Mammary microvascular endothelial cell (primary cell): ENCODE data around the gene NPIPA5. TPM values are rescaled to one million over a fixed set of nuclear protein-coding genes. Genes with fewer than 3 reads are reported as not detected.

Experiments used
- total RNA-seq: library from RNA; depleted of rRNA; stranded (reverse); fragments of >200 nt; gene quantifications from 2 replicates; pipeline ENCODE4 v1.2.3, GENCODE V29; 2015

NPIPA5 gene
- 3.1 and 5.1 TPM in 2 replicates for total RNA-seq

DNA sequence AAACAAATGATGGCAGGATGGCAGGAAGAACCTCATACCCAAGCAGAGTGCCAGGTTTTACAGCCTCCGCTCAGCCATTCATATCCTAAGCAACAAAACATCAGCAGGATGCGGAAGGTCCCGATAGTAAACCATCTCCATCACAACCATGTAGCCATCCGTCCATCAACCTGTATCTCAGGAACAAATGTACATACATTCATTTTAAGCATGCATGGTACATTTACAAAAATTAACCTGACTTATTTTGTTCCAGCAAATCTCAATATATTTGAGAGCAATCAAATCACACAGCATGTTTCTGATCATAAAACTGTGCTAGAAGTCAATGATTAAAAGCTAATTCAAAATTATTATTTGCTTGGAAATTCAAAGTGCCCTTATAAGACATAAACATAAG lies at the start of gene NPIPA5:
Gene NPIPA5 (minus strand): TSS at position 101 of the 400 bp plus-strand sequence. CDS start 0 bp downstream, at position 101.

DNA sequence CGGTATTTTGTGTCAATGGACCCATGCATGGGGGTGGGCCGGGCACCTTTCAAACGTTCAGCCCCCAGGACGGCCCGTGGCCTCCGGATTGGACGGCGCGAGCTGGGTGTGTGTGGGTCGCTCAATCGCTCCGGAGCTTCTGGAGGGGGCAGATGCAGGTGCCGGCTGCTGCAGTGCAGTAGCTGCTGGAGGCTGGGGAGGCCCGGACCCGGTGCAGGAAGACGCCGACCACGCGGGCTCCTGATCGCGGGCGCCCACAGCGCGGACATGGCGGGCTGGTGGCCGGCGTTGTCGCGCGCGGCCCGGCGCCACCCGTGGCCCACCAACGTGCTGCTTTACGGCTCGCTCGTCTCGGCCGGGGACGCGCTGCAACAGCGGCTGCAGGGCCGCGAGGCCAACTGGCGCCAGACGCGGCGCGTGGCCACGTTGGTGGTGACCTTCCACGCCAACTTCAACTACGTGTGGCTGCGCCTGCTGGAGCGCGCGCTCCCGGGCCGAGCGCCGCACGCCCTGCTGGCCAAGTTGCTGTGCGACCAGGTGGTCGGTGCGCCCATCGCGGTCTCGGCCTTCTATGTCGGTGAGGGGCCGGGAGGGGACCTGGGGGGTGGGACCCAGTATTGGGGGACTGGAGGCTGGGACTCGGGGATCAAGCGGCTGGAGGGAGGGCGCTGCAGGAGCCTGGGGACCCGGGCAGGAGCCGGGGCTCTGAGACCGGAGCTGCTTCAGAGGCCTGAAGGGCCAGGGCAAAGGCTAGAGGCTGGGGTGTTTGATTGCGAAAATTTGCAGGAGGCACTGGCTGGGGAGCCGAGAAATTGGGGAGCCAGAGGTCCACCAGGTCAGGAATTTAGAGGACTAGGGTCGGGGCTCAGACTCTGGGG lies 17.8 kb upstream of the NPIPA5 start, which contains the start of gene MPV17L:
Gene MPV17L (plus strand): TSS at position 124 of the 878 bp plus-strand sequence. CDS start 144 bp downstream, at position 268.

Other genes with a start within 250 kb of the NPIPA5 start
- 0.13 and 0.34 TPM in 2 replicates for gene MPV17L, start 17.5 kb upstream of the NPIPA5 start, total RNA-seq
- gene BMERB1, start 56.3 kb upstream of the NPIPA5 start, total RNA-seq, result 11.8 and 14.9 TPM in 2 replicates